Measurements from ENCODE around the gene RTTN. TPM values are rescaled to one million over a fixed set of nuclear protein-coding genes. Genes with fewer than 3 reads are reported as not detected.
"Not testable (repeated sequence)": the region's sequence is repeated elsewhere in the genome, so short reads cannot be mapped to it uniquely, and the experiment has no call there.

The RTTN gene
- total RNA-seq, 1 donor from 2014 or later = 10.8 TPM

DNA sequence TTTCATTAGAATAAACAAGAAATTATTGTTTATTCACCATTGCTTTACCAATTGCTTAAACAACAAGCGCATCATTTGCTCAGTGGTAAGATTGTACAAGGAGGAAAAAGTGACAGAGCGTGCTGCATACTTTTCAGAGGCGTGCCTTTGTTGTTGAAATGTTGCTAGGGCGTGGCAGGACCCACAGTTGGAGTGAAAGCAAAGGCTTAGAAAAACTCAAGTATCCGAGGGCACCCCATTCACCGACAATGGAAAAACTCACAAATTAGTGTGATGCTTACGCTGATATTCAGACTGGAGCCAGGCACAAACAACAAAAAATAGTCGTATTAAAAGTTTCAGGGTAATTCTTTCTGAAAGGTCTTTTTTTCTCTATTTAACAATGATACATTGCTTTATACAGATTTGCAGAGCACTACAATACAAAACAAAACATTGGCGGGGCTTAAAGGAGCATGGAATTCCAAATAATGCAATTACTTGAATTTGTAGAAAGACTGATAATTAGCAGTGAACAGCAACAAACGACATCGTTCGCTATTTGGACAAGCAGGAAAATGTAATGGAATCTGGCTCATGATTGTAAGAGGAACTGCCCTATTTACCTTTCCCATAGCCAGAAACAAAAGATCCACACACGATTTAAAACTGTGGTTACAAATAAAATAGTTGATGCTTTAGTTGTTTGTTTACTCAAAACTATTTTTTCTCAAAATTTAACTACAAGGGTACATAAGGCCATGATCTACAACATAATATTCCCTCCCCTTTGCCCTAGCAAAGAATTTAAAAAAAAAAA is 37.8 kb upstream of the RTTN start:
- TF ChIP-seq, protein P1, sequence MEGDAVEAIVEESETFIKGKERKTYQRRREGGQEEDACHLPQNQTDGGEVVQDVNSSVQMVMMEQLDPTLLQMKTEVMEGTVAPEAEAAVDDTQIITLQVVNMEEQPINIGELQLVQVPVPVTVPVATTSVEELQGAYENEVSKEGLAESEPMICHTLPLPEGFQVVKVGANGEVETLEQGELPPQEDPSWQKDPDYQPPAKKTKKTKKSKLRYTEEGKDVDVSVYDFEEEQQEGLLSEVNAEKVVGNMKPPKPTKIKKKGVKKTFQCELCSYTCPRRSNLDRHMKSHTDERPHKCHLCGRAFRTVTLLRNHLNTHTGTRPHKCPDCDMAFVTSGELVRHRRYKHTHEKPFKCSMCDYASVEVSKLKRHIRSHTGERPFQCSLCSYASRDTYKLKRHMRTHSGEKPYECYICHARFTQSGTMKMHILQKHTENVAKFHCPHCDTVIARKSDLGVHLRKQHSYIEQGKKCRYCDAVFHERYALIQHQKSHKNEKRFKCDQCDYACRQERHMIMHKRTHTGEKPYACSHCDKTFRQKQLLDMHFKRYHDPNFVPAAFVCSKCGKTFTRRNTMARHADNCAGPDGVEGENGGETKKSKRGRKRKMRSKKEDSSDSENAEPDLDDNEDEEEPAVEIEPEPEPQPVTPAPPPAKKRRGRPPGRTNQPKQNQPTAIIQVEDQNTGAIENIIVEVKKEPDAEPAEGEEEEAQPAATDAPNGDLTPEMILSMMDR (IDR thresholded peaks at IDR 0.05) = no peak
- DNase-seq (no peak), ATAC-seq (peak; percentile 89 to 90)
- no peak overlapping the region for H3K27ac ChIP-seq
- H3K4me3 ChIP-seq = no peak overlapping the region
- H3K9me3 ChIP-seq = no peaks in the 10 kb centered on the region
- H3K4me1 ChIP-seq = no peaks in the 10 kb centered on the region
- H3K36me3 ChIP-seq = no peaks in the 10 kb centered on the region
- H3K27me3 ChIP-seq (ENCODE audit: low read depth) = no peaks in the 10 kb centered on the region
- intact Hi-C loops (cut with DNase I) = no loop called here

DNA sequence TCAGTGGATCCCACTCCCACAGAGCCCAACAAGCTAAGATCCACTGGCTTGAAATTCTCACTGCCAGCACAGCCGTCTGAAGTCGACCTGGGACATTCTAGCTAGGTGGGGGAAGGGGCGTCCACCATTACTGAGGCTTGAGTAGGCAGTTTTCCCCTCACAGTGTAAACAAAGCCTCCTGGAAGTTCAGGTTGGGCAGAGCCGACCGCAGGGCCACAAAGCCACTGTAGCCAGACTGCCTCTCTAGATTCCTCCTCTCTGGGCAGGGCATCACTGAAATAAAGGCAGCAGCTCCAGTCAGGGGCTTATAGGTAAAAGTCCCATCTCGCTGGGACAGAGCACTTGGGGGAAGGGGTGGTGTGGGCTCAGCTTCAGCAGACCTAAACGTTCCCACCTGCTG is 31.4 kb upstream of the RTTN start:
- DNase-seq; H3K9me3 ChIP-seq; H3K36me3 ChIP-seq; H3K4me3 ChIP-seq; ATAC-seq; intact Hi-C loops (cut with DNase I); H3K27me3 ChIP-seq (ENCODE audit: low read depth); H3K4me1 ChIP-seq; H3K27ac ChIP-seq: not testable (repeated sequence)

DNA sequence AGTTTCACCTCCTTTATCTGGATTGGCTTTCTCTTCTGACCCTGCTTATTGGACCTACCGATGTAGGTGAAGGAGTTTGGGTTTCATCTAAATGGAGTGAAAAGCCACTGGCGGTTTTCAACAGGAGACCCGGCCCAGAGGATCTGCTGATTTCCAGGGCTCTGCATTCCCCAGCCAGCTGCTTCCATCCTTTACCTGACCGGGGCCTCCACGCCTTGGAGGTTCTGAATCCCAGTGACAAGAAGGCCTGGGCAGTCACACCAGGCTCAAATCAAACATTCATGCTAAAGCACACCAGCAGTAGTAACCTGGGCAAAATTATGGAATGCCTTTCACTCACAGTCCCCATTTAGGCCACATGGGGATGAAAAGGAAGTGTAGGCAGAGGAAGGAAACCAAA is 30.0 kb upstream of the RTTN start:
- H3K27ac ChIP-seq = peak overlapping the region; percentile 7
- intact Hi-C loops (cut with DNase I) = no loop called here

DNA sequence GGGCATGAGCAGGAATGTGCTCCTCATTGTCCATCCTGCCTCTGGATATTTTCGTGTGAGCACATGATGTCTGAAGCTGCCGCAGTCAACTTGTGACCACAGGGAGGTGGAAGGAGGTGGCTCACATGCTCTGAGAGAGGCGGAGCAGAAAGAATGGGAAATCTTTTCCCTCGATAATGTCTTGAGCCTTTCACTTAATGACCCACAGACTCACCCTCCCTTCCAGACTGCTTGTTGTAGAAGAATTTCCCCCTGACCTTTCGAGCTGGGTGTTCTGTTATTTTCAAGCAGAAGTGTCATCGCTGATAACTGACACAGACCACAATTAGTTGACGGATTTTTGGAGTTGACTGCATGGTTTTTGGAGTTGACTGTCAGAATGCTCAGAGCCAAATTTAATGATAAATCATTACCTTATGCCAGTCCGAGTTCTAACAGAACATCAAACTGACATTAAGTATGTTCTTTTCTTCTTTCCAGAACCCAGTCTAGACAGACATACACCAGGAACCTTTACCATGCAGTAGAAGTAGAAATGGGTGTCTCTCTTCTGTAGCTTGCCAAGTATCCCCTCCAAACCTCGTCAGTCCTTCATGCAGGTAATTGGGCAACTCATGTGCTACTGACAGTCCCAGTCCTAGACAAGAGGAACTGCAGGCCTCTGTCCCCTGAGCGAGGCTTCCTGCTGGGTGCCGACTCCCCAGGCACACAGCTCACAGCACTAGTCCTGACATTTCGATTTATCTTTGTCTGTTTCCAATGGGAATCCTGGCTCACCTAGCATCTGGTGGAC is 29.4 kb upstream of the RTTN start:
- ATAC-seq (peak in 1 of 2 donors; percentile 79), DNase-seq (no peak)
- intact Hi-C loops (cut with DNase I) = no loop called here
- TF ChIP-seq, protein P1 (IDR thresholded peaks at IDR 0.05) = no peak
- H3K4me1 ChIP-seq = peaks cover 5% of the 10 kb centered on the region
- H3K27me3 ChIP-seq (ENCODE audit: low read depth) = no peaks in the 10 kb centered on the region
- peak overlapping the region; percentile 7 for H3K27ac ChIP-seq
- no peak overlapping the region for H3K4me3 ChIP-seq
- no peaks in the 10 kb centered on the region for H3K36me3 ChIP-seq
- no peaks in the 10 kb centered on the region for H3K9me3 ChIP-seq

More for the DNA sequence above, 30.0 kb upstream of the RTTN start:
- Histone ChIP-seq H3K4me1 (peaks cover 5% of the 10 kb centered on the region), H3K27me3 (ENCODE audit: low read depth) (no peaks in the 10 kb centered on the region), H3K4me3 (no peak overlapping the region), H3K9me3 (no peaks in the 10 kb centered on the region), H3K36me3 (no peaks in the 10 kb centered on the region)
- ATAC-seq (no peak), DNase-seq (no peak)
- TF ChIP-seq, protein P1 (IDR thresholded peaks at IDR 0.05) = no peak

DNA sequence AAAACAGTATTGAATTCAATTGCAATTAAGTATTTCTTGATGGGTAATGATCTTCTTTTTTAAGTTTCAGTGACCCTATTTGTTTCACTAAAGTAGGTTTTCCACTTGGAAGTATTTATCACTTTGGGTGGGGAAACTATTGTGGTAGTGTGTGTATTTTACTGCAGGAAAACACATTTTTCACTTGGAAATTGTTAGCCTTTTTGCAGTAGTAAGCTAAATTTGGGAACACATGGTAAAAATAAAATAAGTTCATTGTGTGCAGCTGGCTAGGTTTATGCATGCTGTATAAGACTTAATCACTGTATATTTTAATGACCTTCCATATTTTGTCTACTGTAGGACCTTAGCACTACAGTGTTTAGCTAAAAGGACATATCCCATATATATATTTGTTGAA is 28.5 kb upstream of the RTTN start:
- TF ChIP-seq, protein P1 (IDR thresholded peaks at IDR 0.05) = no peak
- ATAC-seq (no peak), DNase-seq (no peak)
- intact Hi-C loops (cut with DNase I) = no loop called here
- no peak overlapping the region for H3K27ac ChIP-seq
- no peaks in the 10 kb centered on the region for H3K27me3 ChIP-seq (ENCODE audit: low read depth)
- H3K36me3 ChIP-seq = no peaks in the 10 kb centered on the region
- no peaks in the 10 kb centered on the region for H3K9me3 ChIP-seq
- no peak overlapping the region for H3K4me3 ChIP-seq
- peaks cover 5% of the 10 kb centered on the region for H3K4me1 ChIP-seq

DNA sequence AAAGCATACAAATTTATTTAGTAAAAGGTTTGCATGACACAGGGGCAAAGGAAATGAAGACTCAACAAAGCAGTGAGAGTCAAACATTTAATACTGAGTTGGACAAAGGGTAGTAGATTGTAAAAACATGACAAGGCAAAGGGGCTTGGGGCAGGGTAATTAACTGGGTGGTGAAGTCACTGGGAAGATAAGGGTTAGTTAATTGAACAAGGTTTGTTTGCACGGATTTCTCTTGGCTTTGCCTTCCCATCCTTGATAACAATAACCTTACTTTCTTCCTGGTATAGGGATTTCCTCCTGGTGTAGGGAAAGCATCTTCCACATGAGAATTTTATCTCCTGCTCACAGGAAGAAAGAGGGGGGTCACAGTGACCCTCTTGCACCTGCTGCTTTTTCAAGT is 26.8 kb upstream of the RTTN start:
- no peaks in the 10 kb centered on the region for H3K36me3 ChIP-seq
- H3K4me1 ChIP-seq = peaks cover 5% of the 10 kb centered on the region
- H3K9me3 ChIP-seq = peaks cover 12% of the 10 kb centered on the region
- intact Hi-C loops (cut with DNase I) = no loop called here
- H3K27me3 ChIP-seq (ENCODE audit: low read depth) = no peaks in the 10 kb centered on the region
- DNase-seq (no peak), ATAC-seq (no peak)
- H3K27ac ChIP-seq = no peak overlapping the region
- TF ChIP-seq, protein P1 (IDR thresholded peaks at IDR 0.05) = no peak
- no peak overlapping the region for H3K4me3 ChIP-seq
